CMK (cell line): ENCODE measurements around the gene KCNN3.

Experiments
- DNase-seq: peaks from one replicate; pipeline ENCODE4 v3.0.0-alpha.2; 2010; ENCODE audit warnings: low read depth

The KCNN3 gene

GRCh38 chr1:154726896-154727753, 143.0 kb downstream of the KCNN3 start:
- no peak for DNase-seq

GRCh38 chr1:154726443-154726842, 143.6 kb downstream of the KCNN3 start:
- DNase-seq, result no peak

GRCh38 chr1:154725865-154726264, 144.2 kb downstream of the KCNN3 start:
- DNase-seq, result no peak

GRCh38 chr1:154720328-154721297, 149.5 kb downstream of the KCNN3 start:
- DNase-seq, result no peak

GRCh38 chr1:154719586-154720327, 150.3 kb downstream of the KCNN3 start:
- DNase-seq, result no peak

GRCh38 chr1:154718566-154718965, 151.5 kb downstream of the KCNN3 start:
- no peak for DNase-seq

- DNase-seq, result no peak
Observed at GRCh38 chr1:154717528-154717924, 152.6 kb downstream of the KCNN3 start.

- no peak for DNase-seq
Observed at GRCh38 chr1:154716614-154717527, 153.2 kb downstream of the KCNN3 start.

- no peak for DNase-seq
Observed at GRCh38 chr1:154716011-154716410, 154.1 kb downstream of the KCNN3 start.

- DNase-seq, result no peak
Observed at GRCh38 chr1:154715385-154715784, 154.7 kb downstream of the KCNN3 start.

GRCh38 chr1:154714638-154715037, 155.4 kb downstream of the KCNN3 start:
- DNase-seq, result no peak

GRCh38 chr1:154714052-154714623, 155.9 kb downstream of the KCNN3 start:
- no peak for DNase-seq

- no peak for DNase-seq
Observed at GRCh38 chr1:154713005-154713404, 157.1 kb downstream of the KCNN3 start.

GRCh38 chr1:154712166-154712810, 157.8 kb downstream of the KCNN3 start:
- no peak for DNase-seq

GRCh38 chr1:154711416-154711815, 158.7 kb downstream of the KCNN3 start:
- DNase-seq, result no peak

GRCh38 chr1:154710106-154710505, 160.0 kb downstream of the KCNN3 start:
- no peak for DNase-seq

- no peak for DNase-seq
Observed at GRCh38 chr1:154707901-154708463, 162.1 kb downstream of the KCNN3 start.

- DNase-seq, result no peak
Observed at GRCh38 chr1:154706851-154707250, 163.2 kb downstream of the KCNN3 start.

- no peak for DNase-seq
Observed at GRCh38 chr1:154705544-154705943, 164.5 kb downstream of the KCNN3 start.

- no peak for DNase-seq
Observed at GRCh38 chr1:154703170-154703569, 166.9 kb downstream of the KCNN3 start.
